ENCODE results near the gene PIGT.

Gene PIGT

DNA sequence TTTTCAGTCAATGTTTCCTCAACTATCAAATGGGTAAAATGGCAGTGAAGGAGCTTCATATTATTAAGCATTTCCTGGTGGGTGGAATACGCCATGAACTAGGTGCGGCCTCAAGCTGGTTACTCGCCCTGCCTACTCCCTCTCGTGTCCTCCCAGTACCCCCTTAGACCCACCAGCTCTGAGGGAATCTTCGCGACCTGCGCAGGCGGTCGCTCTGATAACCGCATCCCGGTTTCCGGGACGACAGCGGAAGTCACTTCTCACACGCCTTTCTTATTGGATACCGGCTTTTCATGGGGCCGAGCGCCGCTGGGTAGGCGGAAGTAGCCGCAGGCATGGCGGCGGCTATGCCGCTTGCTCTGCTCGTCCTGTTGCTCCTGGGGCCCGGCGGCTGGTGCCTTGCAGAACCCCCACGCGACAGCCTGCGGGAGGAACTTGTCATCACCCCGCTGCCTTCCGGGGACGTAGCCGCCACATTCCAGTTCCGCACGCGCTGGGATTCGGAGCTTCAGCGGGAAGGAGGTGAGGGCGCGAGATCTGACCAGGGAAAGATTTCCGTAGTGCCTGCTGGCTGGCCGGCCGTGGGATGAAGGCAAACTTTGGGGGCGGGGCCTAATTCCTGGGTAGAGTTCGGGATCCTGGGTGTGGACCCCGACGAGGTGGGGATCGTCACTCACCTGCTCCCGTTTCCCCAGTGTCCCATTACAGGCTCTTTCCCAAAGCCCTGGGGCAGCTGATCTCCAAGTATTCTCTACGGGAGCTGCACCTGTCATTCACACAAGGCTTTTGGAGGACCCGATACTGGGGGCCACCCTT, at the start of gene PIGT:
Gene PIGT, plus strand, starts transcription at position 320 of the 816 bp plus-strand sequence. Its CDS starts 16 bp downstream, at position 336.
- peak; percentile 75 for DNase-seq (ENCODE audit: low read depth, low spot score)

DNA sequence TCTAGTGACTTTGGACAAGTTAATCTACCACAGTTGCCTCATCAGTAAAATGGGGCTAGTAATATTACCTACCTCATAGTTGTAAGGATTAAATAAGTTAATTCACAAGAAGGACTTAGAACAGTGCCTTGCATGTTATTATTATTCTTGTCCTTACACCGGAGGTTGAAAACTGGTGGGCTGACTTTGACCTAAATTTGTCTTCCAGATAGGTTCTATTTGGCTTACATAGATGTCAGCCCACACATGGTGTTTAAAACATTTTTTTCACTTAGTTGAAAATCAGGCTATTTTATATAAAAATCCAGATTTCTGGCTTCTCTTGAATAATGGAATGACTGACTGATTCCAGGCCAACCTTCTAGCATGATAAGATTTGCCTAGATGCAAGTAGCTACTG, 49.7 kb upstream of the PIGT start:
- DNase-seq (ENCODE audit: low read depth, low spot score): no peak

DNA sequence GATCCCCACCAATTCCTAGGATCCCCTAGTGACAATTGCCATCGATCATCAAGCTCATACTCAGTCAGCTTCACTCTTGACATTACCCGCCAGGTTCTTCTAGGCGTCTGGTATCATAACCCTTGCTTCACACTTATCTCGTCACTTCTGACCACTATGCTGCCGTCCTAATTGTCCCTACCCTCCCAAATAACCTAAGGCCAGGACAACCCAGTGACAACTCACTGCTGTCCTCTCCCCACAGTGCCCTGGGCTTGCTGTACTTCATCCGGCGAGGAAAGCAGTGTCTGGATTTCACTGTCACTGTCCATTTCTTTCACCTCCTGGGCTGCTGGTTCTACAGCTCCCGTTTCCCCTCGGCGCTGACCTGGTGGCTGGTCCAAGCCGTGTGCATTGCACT, 49.3 kb upstream of the PIGT start:
- DNase-seq (ENCODE audit: low read depth, low spot score): no peak

DNA sequence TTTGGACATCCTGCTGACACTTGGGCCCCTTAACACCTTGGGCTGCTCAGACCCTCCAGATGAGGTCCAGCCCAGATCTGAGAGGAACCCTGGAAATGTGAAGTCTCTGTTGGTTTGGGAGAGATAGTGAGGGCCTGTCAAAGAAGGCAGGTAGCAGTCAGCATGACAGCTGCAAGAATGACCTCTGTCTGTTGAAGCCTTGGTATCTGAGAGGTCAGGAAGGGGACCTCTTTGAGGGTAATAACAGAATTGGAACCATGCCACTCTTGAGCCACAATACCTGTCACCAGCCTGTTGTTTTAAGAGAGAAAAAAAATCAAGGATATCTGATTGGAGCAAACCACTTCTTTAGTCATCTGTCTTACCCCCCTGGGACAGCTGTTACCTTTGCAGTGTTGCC, 48.8 kb upstream of the PIGT start:
- DNase-seq (ENCODE audit: low read depth, low spot score): no peak

DNA sequence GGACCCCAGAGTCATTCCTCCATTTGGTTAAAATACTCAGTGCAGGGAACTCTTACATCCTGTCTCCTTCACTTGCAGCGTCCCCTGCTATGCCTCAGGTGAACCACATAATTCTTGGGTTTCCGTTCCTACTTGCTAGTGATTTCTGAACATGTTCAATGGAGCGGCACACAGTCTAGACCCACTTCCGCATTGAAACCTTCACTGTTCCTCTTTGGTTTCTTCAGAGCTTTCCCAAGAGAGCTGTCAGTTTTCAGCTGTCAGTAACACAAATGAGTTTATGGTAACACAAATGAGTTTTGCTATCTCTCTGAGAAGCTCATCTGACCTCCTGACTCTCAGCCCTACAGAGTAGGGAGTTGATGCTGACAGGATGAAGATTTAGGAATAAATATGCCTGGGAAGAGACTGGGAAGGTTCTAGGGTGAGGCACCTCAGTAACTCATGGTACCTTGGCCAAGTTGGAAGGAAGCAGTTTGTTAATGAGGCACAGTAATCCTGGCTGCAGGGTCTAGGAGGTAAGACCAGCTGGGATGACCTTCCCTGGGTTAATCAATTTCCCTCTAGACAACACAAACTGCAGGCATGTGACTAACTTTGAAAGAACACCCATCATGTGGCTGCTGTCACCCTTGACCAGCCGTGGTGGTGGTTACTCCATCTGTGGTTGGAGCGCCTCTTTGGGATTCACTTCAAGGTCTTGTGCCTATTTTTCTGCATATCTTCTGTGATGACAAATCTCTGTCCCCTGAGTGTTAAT, 47.5 kb upstream of the PIGT start:
- DNase-seq (ENCODE audit: low read depth, low spot score): no peak

DNA sequence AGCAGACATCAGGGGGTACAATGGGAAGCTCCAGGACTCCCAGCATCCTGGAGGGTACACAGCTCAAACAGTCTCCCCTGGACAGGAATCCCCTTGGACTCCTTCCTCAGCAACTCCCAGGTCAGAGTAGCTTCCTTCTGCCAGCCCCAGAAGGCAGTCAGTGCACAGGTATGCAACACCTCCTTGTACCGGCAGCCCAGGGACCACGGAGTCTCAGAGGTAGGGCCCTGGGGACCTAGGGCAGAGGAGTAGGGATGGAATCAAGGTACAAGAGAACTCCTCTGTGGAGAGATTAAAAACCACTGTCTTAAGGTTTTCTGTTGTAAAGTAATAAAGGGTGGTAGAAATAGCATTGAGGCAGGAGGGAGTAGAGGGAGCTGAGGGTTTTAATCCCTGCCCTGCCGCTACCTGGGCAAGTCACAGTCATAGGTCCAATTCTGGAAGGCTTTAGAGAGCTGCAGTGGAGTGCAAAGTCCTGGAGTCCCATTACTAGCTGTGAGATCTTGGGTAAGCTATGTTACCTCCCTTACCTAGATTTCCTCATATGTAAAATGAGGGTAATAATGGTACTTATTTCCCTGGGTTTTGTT, 45.3 kb upstream of the PIGT start:
- DNase-seq (ENCODE audit: low read depth, low spot score): no peak

DNA sequence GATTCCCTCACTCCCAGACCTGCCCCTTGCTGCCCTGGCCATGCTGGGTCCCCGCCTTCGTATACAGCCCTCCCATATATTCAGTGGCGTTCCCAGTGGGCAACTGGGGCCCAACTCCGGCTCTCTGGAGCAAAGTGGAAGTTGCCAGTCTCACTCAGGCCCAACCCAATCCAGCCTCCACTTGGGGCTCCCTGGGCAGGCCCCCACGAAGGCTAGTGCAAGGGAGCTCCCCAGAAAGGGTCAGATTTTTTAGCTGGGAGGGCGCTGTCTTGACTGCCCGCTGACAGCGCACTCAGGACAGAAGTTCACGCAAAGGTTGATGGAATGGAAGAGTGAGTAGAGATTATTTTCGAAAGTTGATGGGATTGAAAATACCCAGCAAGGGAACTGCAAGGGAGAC, 43.7 kb upstream of the PIGT start:
- no peak for DNase-seq (ENCODE audit: low read depth, low spot score)

DNA sequence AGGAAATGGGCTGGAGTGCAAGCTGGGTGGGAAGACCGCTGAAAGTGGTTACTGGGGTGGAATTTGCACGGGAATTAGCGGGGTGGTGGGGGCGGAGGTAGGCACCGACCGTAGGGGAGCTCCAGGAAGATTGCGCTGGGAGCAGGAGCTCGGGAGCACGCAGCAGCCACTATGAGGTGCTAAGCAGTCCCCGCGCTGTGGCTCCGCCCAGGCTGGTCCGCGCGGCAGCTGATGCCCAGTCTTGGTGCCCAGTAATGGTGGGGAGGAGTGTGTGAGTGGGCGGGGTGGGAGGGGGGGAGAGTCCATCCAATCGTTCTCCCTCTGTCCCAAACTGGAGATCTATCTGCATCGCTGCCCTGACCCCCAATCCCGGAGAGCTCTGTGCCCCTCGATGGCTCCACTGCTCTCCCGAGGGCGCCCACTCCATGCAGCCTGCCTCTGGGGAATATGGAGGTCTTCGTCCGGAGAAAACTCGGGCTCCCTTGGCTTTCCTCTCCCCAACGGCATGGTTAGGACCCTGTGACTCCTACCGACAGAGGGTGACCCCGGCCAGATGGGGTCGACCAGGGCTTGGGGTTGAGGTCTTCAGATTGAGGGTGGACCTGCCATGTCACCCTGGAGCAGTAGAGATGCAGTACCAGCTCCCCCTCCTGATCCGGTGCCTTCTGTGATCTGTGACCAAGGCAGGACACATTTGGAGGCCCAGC, 43.1 kb upstream of the PIGT start:
- no peak for DNase-seq (ENCODE audit: low read depth, low spot score)

DNA sequence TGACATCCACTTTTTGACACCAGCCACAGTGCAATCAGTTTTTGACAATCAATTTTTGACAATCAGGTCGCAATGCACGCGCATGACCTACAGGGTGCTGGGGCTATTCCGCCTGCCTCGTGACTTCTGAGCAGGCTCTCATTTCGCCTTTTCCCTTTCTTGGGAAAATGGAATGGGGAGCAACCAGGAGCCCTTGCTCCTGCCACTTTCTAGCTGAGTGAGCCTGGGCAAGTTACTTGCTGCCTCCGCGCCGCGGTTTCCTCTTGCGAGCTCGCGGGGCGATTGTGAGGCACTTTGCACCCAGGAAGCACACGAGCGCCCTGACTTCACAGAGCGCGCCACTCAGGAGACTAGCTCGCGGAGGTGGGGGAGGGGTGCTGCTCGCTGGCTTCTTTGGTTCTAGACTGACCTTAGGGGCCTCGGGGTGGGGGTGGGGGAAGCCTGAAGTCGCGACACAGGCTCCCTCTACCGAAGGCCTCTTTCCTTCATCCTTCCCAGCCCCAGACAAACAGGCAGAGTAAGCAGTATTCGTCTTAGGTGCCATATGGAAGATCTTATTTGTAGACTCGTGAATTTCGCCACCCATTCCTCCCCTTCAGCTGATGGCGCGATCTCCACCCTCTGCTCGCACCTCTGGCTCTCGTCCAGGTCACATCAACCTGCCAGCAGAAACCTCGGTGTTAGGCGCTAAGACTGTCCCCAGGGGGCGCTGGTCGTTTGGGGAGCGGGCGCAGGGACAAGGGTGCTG, 42.4 kb upstream of the PIGT start:
- DNase-seq (ENCODE audit: low read depth, low spot score): peak; percentile 78

DNA sequence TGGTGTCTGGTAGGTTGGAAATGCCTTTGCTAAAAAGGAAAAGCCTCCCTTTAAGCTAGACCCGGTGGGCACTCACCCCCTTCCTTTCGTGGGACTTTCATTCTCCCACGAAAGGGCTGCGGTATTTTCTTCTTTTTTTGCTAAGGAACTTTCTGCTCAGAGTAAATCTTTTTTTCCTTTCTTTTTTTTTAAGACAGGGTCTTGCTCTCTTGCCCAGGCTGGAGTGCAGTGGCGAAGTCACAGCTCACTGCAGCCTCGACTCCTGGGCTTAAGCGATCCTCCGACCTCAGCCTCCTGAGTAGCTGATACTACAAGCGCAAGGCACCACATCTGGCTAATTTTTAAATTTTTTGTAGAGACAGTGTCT, 41.9 kb upstream of the PIGT start:
- no peak for DNase-seq (ENCODE audit: low read depth, low spot score)

DNA sequence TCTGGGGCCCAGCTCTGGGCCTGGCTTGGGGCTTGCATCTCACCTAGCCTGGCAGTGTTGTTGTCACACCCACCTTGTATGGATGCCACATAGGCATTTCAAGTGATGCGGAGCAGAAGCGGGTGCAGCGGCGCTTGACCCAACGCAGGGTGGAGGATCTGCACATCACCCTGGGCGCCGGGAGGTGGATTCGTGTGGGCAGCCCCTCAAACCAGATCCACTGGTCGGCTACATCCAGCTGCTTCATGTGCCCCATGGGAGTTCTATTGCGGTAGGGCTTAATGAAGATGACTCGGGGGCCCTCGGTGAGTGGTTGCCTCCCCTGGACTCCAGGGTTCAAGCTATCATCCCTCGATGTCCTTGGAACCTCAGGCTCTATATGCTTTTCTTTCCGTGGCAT, 41.0 kb upstream of the PIGT start:
- no peak for DNase-seq (ENCODE audit: low read depth, low spot score)

DNA sequence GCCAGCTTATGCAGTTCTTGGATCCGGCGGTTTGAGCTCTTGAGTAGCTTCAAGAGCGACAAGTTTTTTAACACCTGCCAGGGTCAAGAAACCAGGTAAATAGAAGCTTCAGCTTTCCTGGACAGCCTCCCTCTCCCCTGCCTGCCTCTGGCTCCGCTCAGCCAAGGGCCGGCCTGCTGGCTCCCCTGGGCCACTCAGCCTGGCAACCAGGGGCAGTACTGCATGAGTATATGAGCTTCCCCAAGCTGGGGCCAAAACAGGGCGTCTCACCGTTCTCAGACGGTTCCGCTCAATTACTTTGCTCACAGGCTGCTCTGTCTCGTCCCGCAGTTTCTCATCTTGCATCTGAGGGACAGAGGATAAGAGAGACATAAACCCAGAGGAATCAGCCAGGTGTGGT, 38.7 kb upstream of the PIGT start:
- no peak for DNase-seq (ENCODE audit: low read depth, low spot score)

DNA sequence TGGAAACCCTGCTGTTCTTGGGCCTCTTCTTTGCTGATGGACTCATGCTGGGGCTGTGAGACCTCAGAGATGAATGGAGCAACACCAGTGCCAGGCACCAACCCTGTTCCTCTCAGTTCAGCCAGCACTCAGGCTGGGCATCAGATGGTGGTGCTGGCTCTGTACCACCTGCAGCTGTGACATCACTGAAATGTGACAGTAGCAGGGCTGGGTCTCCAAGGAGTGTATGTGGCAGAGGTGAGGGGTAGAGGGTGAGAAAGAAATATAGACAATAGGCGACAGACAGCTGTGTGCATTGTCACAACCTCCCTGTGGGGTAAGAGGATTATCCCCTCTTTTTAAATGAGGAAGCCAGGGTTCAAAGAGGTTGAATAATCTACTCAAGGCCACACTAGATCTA, 37.8 kb upstream of the PIGT start, which contains the start of gene TP53TG5:
Gene TP53TG5, minus strand, starts transcription at position 135 of the 400 bp plus-strand sequence. Its CDS starts 89 bp downstream, at position 46.
- no peak for DNase-seq (ENCODE audit: low read depth, low spot score)

DNA sequence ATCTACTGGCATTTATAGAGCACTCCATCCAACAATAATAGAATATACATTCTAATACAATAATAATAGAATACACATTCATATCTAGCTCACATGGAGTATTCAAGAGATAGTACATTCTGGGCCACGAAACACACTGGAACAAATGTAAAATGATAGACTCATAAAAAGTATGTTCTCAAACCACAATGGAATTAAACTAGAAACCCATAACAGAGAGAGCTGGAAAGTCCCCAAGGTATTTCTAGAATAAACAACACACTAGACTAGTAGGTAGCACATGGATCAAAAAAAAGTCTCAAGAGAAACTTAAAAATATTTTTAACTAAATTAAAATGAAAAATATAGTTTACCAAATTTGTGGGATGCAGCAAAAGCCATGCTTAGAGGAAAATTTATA, 28.7 kb upstream of the PIGT start:
- no peak for DNase-seq (ENCODE audit: low read depth, low spot score)

DNA sequence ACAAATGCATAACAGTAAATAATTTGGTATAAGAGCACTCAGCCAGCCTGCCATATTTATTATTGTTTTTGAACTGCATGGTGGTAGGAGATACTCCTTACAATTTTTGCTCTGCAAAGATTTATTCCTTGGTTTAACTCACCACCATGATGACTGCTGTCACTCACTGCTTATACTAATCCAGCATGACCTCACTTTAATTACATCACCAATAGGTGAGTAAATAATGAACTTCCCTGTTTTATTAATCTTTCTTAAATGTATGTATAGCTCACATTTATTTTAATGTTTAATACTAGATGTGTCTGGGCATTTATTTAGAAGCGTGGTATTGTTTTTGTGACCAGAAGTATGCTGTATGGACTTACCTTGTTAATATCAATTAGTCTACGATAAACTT, 25.0 kb upstream of the PIGT start:
- DNase-seq (ENCODE audit: low read depth, low spot score): no peak

DNA sequence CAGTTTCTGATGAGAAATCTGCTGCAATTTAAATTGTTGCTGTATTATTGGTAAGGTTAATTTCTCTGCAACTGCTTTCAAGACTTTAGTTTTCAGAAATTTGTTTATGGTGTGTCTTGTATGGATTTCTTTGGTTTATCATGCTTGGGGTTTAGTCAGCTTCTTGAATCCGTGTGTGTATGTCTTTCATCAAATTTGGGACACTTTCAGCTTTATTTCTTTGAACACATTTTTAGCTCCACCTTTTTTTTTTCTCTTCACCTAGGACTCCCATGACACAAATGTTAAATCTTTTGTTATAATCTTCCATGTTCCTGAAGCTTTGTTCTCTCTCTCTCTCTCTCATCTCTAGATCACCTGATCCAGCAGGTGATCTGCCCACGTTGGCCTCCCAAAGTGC, 24.4 kb upstream of the PIGT start:
- DNase-seq (ENCODE audit: low read depth, low spot score): no peak

DNA sequence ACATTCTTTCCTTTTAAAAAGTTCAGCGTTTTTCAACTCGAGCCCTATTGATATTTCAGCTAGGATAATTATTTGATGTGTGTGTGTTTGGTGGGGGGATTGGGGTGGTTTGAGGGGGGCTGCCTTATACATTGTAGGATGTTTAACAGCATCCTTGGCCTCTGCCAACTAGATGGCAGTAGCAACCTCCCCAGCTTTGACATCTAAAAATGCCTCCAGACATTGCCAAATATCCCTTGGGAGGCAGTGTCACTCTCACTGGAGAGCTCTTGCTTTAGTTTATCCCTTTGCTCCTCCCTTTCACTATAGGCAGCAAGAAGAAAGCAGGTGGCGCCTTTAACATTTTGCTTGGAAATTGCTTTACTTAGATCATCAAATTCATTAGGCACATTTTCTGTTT, 23.2 kb upstream of the PIGT start:
- no peak for DNase-seq (ENCODE audit: low read depth, low spot score)

DNA sequence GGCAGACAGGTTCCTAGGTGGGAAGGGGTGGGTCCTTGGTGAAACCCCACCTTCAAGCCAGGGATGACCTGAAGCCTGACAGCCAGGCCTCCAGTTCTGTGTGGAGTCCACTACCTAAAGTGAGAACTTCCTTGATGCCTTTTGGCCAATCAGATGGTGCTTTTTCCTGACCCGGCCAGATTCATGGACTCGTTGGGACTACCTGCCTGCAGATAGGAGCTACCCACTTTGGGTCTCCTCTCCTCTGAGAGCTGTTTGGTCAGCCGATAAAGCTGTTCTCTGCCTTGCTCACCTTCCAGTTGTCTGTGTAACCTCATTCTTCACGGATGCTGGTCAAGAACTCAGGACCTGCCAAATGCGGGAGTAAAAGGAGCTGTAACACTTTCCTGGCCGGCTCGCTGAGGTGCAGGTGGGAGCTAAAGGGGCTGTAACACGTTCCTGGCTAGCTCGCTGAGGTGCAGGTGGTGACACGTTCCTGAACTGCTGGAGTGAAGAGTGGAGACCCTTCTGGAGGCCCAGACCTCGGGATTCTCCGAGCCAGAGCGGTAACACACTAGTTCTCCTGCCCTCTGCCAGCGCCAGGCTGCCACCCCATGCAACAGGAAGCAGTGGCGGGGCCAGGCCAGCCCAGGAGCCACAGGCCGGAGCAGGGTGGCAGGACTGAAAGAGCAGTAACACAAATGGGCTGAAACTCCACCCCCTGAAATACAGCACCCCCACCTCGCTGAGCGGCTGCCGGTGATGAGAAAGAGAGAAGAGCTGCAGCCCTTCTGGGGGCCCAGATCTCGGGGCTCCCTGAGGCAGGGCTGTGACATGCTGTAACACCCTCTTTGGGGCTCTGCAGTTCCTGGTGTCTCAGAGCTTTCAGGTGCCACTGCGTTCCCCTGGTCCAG, 21.5 kb upstream of the PIGT start:
- no peak for DNase-seq (ENCODE audit: low read depth, low spot score)

DNA sequence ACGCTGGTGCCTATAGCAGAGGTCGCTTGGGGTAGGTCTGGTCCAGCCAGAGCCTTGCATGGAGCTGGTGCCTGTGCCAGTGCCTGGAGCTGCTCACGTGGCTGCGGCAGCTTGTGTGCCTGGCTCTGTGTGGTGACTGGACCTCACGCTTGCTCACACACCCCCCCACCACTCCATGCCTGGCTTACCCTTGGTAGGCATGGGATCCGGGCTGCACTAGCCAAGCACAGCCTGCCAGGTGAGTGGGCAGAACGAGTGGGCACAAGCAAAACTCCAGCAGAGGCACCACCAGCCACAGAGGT, 20.9 kb upstream of the PIGT start:
- DNase-seq (ENCODE audit: low read depth, low spot score): no peak

DNA sequence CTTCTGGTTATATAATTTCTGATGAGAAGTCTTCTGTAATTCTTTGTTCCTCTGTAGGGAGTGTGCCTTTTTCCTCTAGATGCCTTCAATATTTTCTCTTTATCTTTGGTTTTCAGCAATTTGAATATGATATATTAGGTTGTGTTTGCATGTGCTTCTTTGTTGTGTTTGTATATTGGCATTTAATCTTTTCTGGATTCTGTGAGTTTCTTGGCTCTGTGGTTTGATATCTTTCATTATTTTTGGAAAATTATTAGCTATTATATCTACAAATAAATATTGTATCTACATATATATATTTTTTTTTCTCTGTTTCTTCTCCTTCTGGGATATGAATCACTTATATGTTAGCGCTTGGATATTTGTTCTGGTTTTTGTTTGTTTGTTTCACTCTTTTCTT, 16.9 kb upstream of the PIGT start:
- no peak for DNase-seq (ENCODE audit: low read depth, low spot score)

Data from activated naive CD8-positive, alpha-beta T cell treated with anti-CD3 and anti-CD28 coated beads, Interleukin-2, amount 50 U/mL, for 16 hours (primary cell).